Chondrocyte (in vitro differentiated cells): Measurements from ENCODE around the gene C1S. TPM values are rescaled to one million over a fixed set of nuclear protein-coding genes. Genes with fewer than 3 reads are reported as not detected.

ENCODE experiments used
- DNase-seq: peaks from one replicate; pipeline ENCODE4 v3.0.0; 2021; ENCODE audit warnings: mixed read lengths, low spot score
- H3K27ac Mint-ChIP-seq: one replicate; pipeline ENCODE4 v1.8.0; 2021; ENCODE audit warnings: mild to moderate bottlenecking, moderate library complexity, mixed read lengths; ENCODE audit not compliant: unreplicated experiment
- H3K27me3 Mint-ChIP-seq: 2 replicates; pipeline ENCODE4 v1.8.0; 2021; ENCODE audit warnings: low read depth, mixed read lengths
- H3K36me3 Mint-ChIP-seq: 2 replicates; pipeline ENCODE4 v1.8.0; 2021; ENCODE audit warnings: low read depth, mixed read lengths
- H3K4me1 Mint-ChIP-seq: 2 replicates; pipeline ENCODE4 v1.8.0; 2021; ENCODE audit warnings: low read depth, mild to moderate bottlenecking, mixed read lengths
- H3K4me3 Mint-ChIP-seq: one replicate; pipeline ENCODE4 v1.8.0; 2021; ENCODE audit warnings: mild to moderate bottlenecking, moderate library complexity, mixed read lengths; ENCODE audit not compliant: unreplicated experiment
- H3K9me3 Mint-ChIP-seq: 2 replicates; pipeline ENCODE4 v1.8.0; 2021; ENCODE audit warnings: low read depth, mixed read lengths
- CTCF ChIP-seq: fragments of 200-600 bp; sonication (generic); IDR thresholded peaks from 2 replicates; pipeline ENCODE4 v1.5.0; 2021; ENCODE audit warnings: antibody characterized with exemption, mild to moderate bottlenecking, moderate library complexity
- total RNA-seq: library from RNA; stranded (reverse); gene quantifications from 3 replicates; pipeline ENCODE4 v1.2.1, GENCODE V29; 2021

The C1S gene
- total RNA-seq, 1 donor from 2014 or later, result 20.8 TPM

- no peak for TF ChIP-seq CTCF
- H3K27ac Mint-ChIP-seq, result no peak overlapping the region
- H3K27me3 Mint-ChIP-seq, result no peaks in the 10 kb centered on the region
- H3K4me3 Mint-ChIP-seq, result peak overlapping the region; percentile 93
- H3K36me3 Mint-ChIP-seq, result no peaks in the 10 kb centered on the region
- DNase-seq, result no peak
- no peaks in the 10 kb centered on the region for H3K9me3 Mint-ChIP-seq
- H3K4me1 Mint-ChIP-seq, result peaks cover 18% of the 10 kb centered on the region
Observed at GRCh38 chr12:7016958-7017571, 43.5 kb upstream of the C1S start.

DNA sequence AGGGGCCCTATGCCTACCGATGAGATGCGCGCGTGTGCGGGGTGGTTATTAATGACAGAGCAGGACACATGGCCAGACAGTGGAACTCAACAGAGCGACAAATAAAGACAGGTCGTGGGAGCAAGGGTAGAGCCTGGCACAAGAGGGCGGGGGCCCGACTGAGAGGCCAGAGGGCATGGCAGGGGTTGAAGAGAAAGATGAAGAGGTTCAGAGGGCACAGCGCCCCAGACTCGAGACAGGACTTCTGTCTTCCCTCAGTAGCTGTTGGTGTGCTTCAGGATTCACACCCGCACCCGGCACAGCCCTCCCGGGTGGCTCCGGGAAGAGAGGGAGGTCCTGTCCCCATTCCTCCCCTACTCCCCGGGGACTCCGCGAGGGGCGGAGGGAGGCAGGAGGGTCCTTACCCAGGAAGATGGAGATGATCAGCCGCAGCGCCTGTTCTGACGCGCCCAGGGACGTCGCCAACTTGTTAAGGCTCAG lies 42.6 kb upstream of the C1S start:
- H3K4me1 Mint-ChIP-seq, result peaks cover 18% of the 10 kb centered on the region
- H3K4me3 Mint-ChIP-seq, result peak overlapping the region; percentile 93
- peak overlapping the region; percentile 89 for H3K27ac Mint-ChIP-seq
- no peak for DNase-seq
- TF ChIP-seq CTCF, result no peak
- no peaks in the 10 kb centered on the region for H3K9me3 Mint-ChIP-seq
- no peaks in the 10 kb centered on the region for H3K36me3 Mint-ChIP-seq
- H3K27me3 Mint-ChIP-seq, result no peaks in the 10 kb centered on the region

- Mint-ChIP-seq H3K27ac (peak within 1 kb of the TSS; percentile 89), H3K4me1 (peaks cover 18% of the 10 kb centered on the region), H3K36me3 (no peaks in the 10 kb centered on the region), H3K9me3 (no peaks in the 10 kb centered on the region), H3K4me3 (peak within 1 kb of the TSS; percentile 93), H3K27me3 (no peaks in the 10 kb centered on the region)
- peak; percentile 91 for TF ChIP-seq CTCF
- DNase-seq, result peak; percentile 99
Observed at GRCh38 chr12:7018350-7019042, 42.0 kb upstream of the C1S start, which contains the start of gene LPCAT3. Gene LPCAT3 (minus strand): TSS chr12:7018476. CDS start chr12:7018424, 52 bp downstream.

DNA sequence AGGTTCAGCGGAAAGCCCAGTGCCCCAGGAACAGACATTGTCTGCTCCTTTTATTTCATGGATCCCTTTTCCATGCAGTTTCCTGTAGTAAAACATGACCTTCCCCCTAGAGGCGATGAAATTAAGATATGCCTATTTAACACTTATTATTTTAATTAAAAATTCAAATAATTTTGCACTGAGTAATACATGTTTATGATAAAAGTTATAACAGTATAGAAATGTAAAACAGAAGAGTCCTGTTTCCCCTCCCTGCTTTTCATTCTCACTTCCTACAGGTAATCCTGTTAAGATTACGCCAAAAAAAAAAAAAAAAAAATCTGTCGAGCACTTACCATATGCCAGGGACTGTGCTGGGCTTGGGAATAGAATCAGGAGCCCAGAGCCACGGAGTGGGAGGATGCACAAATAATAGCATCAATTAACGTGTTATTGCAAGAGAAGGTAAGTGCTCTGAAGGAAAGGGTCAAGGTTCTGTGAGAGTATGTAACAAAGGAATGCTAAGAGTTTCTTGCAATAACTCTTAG lies 41.4 kb upstream of the C1S start:
- Mint-ChIP-seq H3K4me1 (peaks cover 18% of the 10 kb centered on the region), H3K4me3 (peak overlapping the region; percentile 93), H3K36me3 (no peaks in the 10 kb centered on the region), H3K9me3 (no peaks in the 10 kb centered on the region), H3K27me3 (no peaks in the 10 kb centered on the region), H3K27ac (peak overlapping the region; percentile 79)
- no peak for DNase-seq
- TF ChIP-seq CTCF, result peak; percentile 53

DNA sequence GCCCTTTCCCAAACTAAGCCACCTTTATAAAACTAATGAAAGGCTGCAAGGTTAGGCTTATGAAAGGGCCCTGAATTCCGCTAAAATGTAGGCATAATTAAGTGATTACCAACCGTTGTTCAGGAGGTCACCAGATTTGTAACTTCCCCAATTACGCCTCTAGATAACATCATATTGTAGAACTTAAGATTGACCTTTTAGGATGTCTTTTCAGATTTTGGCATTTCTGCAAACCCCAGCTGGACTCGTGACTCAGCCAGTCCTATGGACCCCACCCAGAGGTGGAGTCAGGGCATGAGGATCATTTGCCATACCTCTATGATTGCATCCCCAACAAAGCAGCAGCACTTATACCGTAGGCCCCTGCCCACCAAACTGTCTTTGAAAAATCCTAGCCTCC lies 38.6 kb upstream of the C1S start:
- no peak for DNase-seq
- H3K36me3 Mint-ChIP-seq, result no peaks in the 10 kb centered on the region
- no peak for TF ChIP-seq CTCF
- peaks cover 6% of the 10 kb centered on the region for H3K27me3 Mint-ChIP-seq
- no peak overlapping the region for H3K4me3 Mint-ChIP-seq
- peaks cover 17% of the 10 kb centered on the region for H3K4me1 Mint-ChIP-seq
- H3K27ac Mint-ChIP-seq, result no peak overlapping the region
- H3K9me3 Mint-ChIP-seq, result no peaks in the 10 kb centered on the region
